Ascending aorta (tissue), 2 donors: ENCODE data around the gene LMO4. TPM values are rescaled to one million over a fixed set of nuclear protein-coding genes. Genes with fewer than 3 reads are reported as not detected.

Experiments
- DNase-seq, 2 donors: peaks; one replicate each; pipeline ENCODE4 v3.0.0-alpha.2; 2019; ENCODE audit warnings: low spot score in 2 of 2
- H3K27ac ChIP-seq, 2 donors: fragments of 200-600 bp; sonication (generic); one replicate each; pipeline ENCODE4 v1.5.1; 2016 to 2017; ENCODE audit warnings: mild to moderate bottlenecking in 1 of 2
- H3K27me3 ChIP-seq: fragments of 200-600 bp; sonication (generic); one replicate; pipeline ENCODE4 v1.5.1; 2017
- H3K36me3 ChIP-seq, 2 donors: fragments of 200-600 bp; sonication (generic); one replicate each; pipeline ENCODE4 v1.5.1; 2016
- H3K4me1 ChIP-seq, 2 donors: fragments of 200-600 bp; sonication (generic); one replicate each; pipeline ENCODE4 v1.5.1; 2016 to 2017; ENCODE audit warnings: mild to moderate bottlenecking in 1 of 2
- H3K4me3 ChIP-seq, 2 donors: fragments of 200-600 bp; sonication (generic); one replicate each; pipeline ENCODE4 v1.5.1; 2016 to 2017; ENCODE audit warnings: mild to moderate bottlenecking in 1 of 2
- H3K9me3 ChIP-seq, 2 donors: fragments of 200-600 bp; sonication (generic); one replicate each; pipeline ENCODE4 v1.5.1; 2016
- CTCF ChIP-seq, 3 experiments: fragments of 200-600 bp in 2 of 3; fragments of 450-650 bp in 1 of 3; sonication (generic) in 2 of 3; IDR thresholded peaks; one replicate each; pipeline ENCODE4 v1.5.1; 2016 to 2019; ENCODE audit warnings: antibody characterized with exemption in 3 of 3, mild to moderate bottlenecking in 1 of 3, moderate library complexity in 1 of 3
- intact Hi-C: fragments of 100-400 bp; cut with DNase I; formaldehyde crosslinking; loops from one replicate; pipeline ENCODE4 v1.15.1; 2023
- total RNA-seq: library from RNA; depleted of rRNA; stranded (reverse); fragments of >200 nt; gene quantifications from one replicate; pipeline ENCODE4 v1.1.0, GENCODE V29; 2016

LMO4 gene
- total RNA-seq, 1 donor from 2014 or later = 9.9 TPM

GRCh38 chr1:87338566-87338965 is 9.9 kb downstream of the LMO4 start:
- no peak overlapping the region for H3K4me3 ChIP-seq
- H3K27ac ChIP-seq = no peak overlapping the region
- no peaks in the 10 kb centered on the region for H3K27me3 ChIP-seq
- no peak for TF ChIP-seq CTCF (IDR thresholded peaks at IDR 0.05)
- H3K36me3 ChIP-seq = peaks cover 15 to 42% of the 10 kb centered on the region in 2 donors
- no peak for DNase-seq
- no peaks in the 10 kb centered on the region for H3K9me3 ChIP-seq
- peaks cover 6 to 8% of the 10 kb centered on the region in 2 donors for H3K4me1 ChIP-seq
- intact Hi-C loops = loop anchor here (10.0 kb wide), 1 partner anchor 634 kb away; the partner anchor contains the start of gene SH3GLB1

- DNase-seq = no peak
- intact Hi-C loops = no loop called here
Observed at GRCh38 chr1:87344231-87344630, 15.6 kb downstream of the LMO4 start.

GRCh38 chr1:87346130-87346814 is 17.6 kb downstream of the LMO4 start:
- Histone ChIP-seq H3K9me3 (no peaks in the 10 kb centered on the region), H3K36me3 (peaks cover 35 to 39% of the 10 kb centered on the region in 2 donors), H3K4me1 (peaks cover 0 to 3% of the 10 kb centered on the region in 2 donors), H3K4me3 (no peak overlapping the region), H3K27ac (no peak overlapping the region), H3K27me3 (no peaks in the 10 kb centered on the region)
- TF ChIP-seq CTCF (IDR thresholded peaks at IDR 0.05) = no peak
- intact Hi-C loops = no loop called here
- DNase-seq = no peak

More at GRCh38 chr1:87344231-87344630, 15.6 kb downstream of the LMO4 start:
- H3K4me3 ChIP-seq = no peak overlapping the region
- no peaks in the 10 kb centered on the region for H3K9me3 ChIP-seq
- no peak overlapping the region for H3K27ac ChIP-seq
- no peak for TF ChIP-seq CTCF (IDR thresholded peaks at IDR 0.05)
- no peaks in the 10 kb centered on the region for H3K27me3 ChIP-seq
- peaks cover 41 to 58% of the 10 kb centered on the region in 2 donors for H3K36me3 ChIP-seq
- peaks cover 0 to 3% of the 10 kb centered on the region in 2 donors for H3K4me1 ChIP-seq

GRCh38 chr1:87348341-87349019 is 19.8 kb downstream of the LMO4 start:
- Histone ChIP-seq H3K27me3 (no peaks in the 10 kb centered on the region), H3K4me1 (no peaks in the 10 kb centered on the region), H3K27ac (no peak overlapping the region), H3K36me3 (peaks cover 18 to 27% of the 10 kb centered on the region in 2 donors), H3K9me3 (no peaks in the 10 kb centered on the region), H3K4me3 (no peak overlapping the region)
- intact Hi-C loops = no loop called here
- no peak for TF ChIP-seq CTCF (IDR thresholded peaks at IDR 0.05)
- DNase-seq = no peak

GRCh38 chr1:87349036-87349435 is 20.4 kb downstream of the LMO4 start:
- peaks cover 14 to 21% of the 10 kb centered on the region in 2 donors for H3K36me3 ChIP-seq
- no peaks in the 10 kb centered on the region for H3K4me1 ChIP-seq
- H3K4me3 ChIP-seq = no peak overlapping the region
- TF ChIP-seq CTCF (IDR thresholded peaks at IDR 0.05) = no peak
- no peak overlapping the region for H3K27ac ChIP-seq
- H3K27me3 ChIP-seq = no peaks in the 10 kb centered on the region
- intact Hi-C loops = no loop called here
- no peak for DNase-seq
- no peaks in the 10 kb centered on the region for H3K9me3 ChIP-seq
